Ishikawa (cell line): ENCODE measurements around the gene FURIN.

Source experiments
- CEBPB ChIP-seq: IDR thresholded peaks from 2 replicates; pipeline ENCODE4 v1.6.1; 2012
- CREB1 ChIP-seq: IDR thresholded peaks from 2 replicates; pipeline ENCODE4 v1.6.1; 2012; ENCODE audit warnings: low read depth
- EGR1 ChIP-seq: IDR thresholded peaks from 2 replicates; pipeline ENCODE4 v1.6.1; 2012
- EP300 ChIP-seq: IDR thresholded peaks from 2 replicates; pipeline ENCODE4 v1.6.1; 2012; ENCODE audit warnings: borderline replicate concordance
- FOXM1 ChIP-seq: IDR thresholded peaks from 2 replicates; pipeline ENCODE4 v1.6.1; 2012; ENCODE audit warnings: low read depth, borderline replicate concordance
- MAX ChIP-seq: IDR thresholded peaks from 2 replicates; pipeline ENCODE4 v1.6.1; 2012
- NFIC ChIP-seq: IDR thresholded peaks from 2 replicates; pipeline ENCODE4 v1.6.1; 2012
- RAD21 ChIP-seq: IDR thresholded peaks from 2 replicates; pipeline ENCODE4 v1.6.1; 2012; ENCODE audit warnings: low read depth
- TAF1 ChIP-seq: IDR thresholded peaks from 2 replicates; pipeline ENCODE4 v1.6.1; 2012; ENCODE audit warnings: low read depth, mild to moderate bottlenecking
- TCF12 ChIP-seq: IDR thresholded peaks from 2 replicates; pipeline ENCODE4 v1.6.1; 2012; ENCODE audit warnings: low read depth
- TEAD4 ChIP-seq: IDR thresholded peaks from 2 replicates; pipeline ENCODE4 v1.6.1; 2012
- USF1 ChIP-seq: IDR thresholded peaks from 2 replicates; pipeline ENCODE4 v1.6.1; 2012
- YY1 ChIP-seq: IDR thresholded peaks from 2 replicates; pipeline ENCODE4 v1.6.1; 2012; ENCODE audit warnings: low read depth
- ZBTB7A ChIP-seq: IDR thresholded peaks from 2 replicates; pipeline ENCODE4 v1.6.1; 2012; ENCODE audit warnings: low read depth
- TF ChIP-seq, protein P1 (sequence below): IDR thresholded peaks from 2 replicates; pipeline ENCODE4 v1.6.1; 2012; ENCODE audit warnings: low read depth, mild to moderate bottlenecking

Gene FURIN

DNA sequence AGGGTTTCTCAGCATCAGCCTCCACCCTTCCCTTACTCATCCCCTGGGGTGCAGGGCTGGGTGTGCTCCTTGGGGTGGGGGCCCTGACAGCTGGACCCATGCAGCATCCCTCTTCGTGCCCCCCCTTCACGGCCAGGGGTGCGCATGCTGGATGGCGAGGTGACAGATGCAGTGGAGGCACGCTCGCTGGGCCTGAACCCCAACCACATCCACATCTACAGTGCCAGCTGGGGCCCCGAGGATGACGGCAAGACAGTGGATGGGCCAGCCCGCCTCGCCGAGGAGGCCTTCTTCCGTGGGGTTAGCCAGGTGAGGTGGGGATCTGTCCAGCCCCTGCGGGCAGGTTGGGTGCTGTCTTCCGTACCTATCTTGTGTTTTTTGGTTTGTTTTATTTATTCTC, 9.6 kb downstream of the FURIN start:
- TF ChIP-seq EGR1: no peak
- no peak for TF ChIP-seq TEAD4

DNA sequence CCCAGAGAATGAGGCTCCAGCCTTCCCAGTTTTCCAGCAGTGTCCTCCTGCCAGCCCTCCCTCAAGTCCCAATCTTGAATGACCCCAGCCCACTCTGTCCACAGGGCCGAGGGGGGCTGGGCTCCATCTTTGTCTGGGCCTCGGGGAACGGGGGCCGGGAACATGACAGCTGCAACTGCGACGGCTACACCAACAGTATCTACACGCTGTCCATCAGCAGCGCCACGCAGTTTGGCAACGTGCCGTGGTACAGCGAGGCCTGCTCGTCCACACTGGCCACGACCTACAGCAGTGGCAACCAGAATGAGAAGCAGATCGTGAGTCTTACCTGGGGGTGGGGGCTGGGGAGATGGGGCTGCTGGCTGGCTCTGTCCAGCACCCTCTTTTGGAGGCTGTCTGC, 10.3 kb downstream of the FURIN start:
- TF ChIP-seq EGR1: no peak
- TF ChIP-seq, protein P1, sequence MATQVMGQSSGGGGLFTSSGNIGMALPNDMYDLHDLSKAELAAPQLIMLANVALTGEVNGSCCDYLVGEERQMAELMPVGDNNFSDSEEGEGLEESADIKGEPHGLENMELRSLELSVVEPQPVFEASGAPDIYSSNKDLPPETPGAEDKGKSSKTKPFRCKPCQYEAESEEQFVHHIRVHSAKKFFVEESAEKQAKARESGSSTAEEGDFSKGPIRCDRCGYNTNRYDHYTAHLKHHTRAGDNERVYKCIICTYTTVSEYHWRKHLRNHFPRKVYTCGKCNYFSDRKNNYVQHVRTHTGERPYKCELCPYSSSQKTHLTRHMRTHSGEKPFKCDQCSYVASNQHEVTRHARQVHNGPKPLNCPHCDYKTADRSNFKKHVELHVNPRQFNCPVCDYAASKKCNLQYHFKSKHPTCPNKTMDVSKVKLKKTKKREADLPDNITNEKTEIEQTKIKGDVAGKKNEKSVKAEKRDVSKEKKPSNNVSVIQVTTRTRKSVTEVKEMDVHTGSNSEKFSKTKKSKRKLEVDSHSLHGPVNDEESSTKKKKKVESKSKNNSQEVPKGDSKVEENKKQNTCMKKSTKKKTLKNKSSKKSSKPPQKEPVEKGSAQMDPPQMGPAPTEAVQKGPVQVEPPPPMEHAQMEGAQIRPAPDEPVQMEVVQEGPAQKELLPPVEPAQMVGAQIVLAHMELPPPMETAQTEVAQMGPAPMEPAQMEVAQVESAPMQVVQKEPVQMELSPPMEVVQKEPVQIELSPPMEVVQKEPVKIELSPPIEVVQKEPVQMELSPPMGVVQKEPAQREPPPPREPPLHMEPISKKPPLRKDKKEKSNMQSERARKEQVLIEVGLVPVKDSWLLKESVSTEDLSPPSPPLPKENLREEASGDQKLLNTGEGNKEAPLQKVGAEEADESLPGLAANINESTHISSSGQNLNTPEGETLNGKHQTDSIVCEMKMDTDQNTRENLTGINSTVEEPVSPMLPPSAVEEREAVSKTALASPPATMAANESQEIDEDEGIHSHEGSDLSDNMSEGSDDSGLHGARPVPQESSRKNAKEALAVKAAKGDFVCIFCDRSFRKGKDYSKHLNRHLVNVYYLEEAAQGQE: peak; percentile 36; the same call in 1 of the 2 replicates

- no peak for TF ChIP-seq TEAD4
- TF ChIP-seq MAX: no peak
- TF ChIP-seq EGR1: no peak
- TF ChIP-seq CREB1: no peak
- TF ChIP-seq, protein P1: no peak
- no peak for TF ChIP-seq EP300
- no peak for TF ChIP-seq RAD21
- TF ChIP-seq CEBPB: no peak
- TF ChIP-seq FOXM1: no peak
- no peak for TF ChIP-seq TAF1
These were observed 11.5 kb downstream of the FURIN start for GRCh38 chr15:90879730-90880366.

DNA sequence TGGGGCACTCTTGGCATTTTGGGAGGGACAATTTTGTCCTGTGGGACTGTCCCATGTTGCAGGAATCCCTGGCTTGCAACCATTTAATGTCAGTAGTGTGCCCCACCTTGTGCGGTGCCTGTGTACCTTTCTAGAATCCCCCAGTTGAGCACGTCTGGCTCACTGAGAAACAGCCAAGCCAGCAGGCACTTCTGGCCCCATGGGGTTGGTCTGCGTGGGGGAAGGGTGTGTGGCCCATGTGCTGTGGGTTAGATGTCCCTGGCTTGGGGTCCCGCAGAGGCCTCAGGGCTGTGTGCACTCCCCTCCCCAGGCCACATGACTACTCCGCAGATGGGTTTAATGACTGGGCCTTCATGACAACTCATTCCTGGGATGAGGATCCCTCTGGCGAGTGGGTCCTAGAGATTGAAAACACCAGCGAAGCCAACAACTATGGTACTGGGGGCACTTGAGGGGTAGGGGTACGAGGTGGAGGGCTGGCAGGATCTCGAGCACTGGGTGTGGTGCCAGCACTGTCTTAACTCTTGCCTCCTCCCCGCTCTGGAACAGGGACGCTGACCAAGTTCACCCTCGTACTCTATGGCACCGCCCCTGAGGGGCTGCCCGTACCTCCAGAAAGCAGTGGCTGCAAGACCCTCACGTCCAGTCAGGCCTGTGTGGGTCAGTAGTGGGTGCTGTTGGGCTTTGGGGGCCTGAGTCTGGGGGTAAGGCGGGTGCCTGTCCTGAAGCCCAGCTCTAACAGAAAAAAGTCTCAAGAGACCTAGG, 12.2 kb downstream of the FURIN start:
- no peak for TF ChIP-seq NFIC
- no peak for TF ChIP-seq FOXM1
- no peak for TF ChIP-seq EP300
- TF ChIP-seq RAD21: no peak
- no peak for TF ChIP-seq ZBTB7A
- no peak for TF ChIP-seq CREB1
- TF ChIP-seq USF1: no peak
- TF ChIP-seq CEBPB: no peak
- no peak for TF ChIP-seq TAF1
- TF ChIP-seq, protein P1: no peak
- TF ChIP-seq EGR1: no peak

- TF ChIP-seq EGR1: no peak
- TF ChIP-seq TCF12: no peak
- no peak for TF ChIP-seq NFIC
- TF ChIP-seq ZBTB7A: no peak
- no peak for TF ChIP-seq EP300
- no peak for TF ChIP-seq RAD21
- no peak for TF ChIP-seq YY1
- TF ChIP-seq USF1: no peak
- no peak for TF ChIP-seq CEBPB
- no peak for TF ChIP-seq TAF1
- no peak for TF ChIP-seq MAX
- TF ChIP-seq TEAD4: no peak
- TF ChIP-seq CREB1: no peak
- TF ChIP-seq, protein P1: no peak
- TF ChIP-seq FOXM1: no peak
These were observed 13.0 kb downstream of the FURIN start for GRCh38 chr15:90881181-90881977.
